ENCODE results near the gene SPP2. TPM values are rescaled to one million over a fixed set of nuclear protein-coding genes. Genes with fewer than 3 reads are reported as not detected.

Gene SPP2
- total and polyA plus RNA-seq, 2 donors (not counting 1 experiment from before 2014, with no cell fraction given): not detected

- Histone ChIP-seq H3K4me3 (replicated peaks in 1 of 4; ENCODE audit: control extremely low read depth in 1 of 4, insufficient read depth in 1 of 4, low read depth in 3 of 4, low read length in 4 of 4) (no peak overlapping the region), H3K4me2 (ENCODE audit: extremely low read depth, insufficient read depth, low read length) (no peak overlapping the region), H3K4me1 (ENCODE audit: control insufficient read depth, extremely low read depth, insufficient read depth, low read length) (no peaks in the 10 kb centered on the region), H3K27ac (ENCODE audit: insufficient read depth, low read length) (no peak overlapping the region), H3K79me2 (ENCODE audit: control insufficient read depth, insufficient read depth, low read length) (no peaks in the 10 kb centered on the region), H3K9me3 (ENCODE audit: control insufficient read depth, insufficient read depth, low read depth, low read length) (no peaks in the 10 kb centered on the region), H4K20me1 (ENCODE audit: control insufficient read depth, extremely low read depth, insufficient read depth, low read length) (no peaks in the 10 kb centered on the region), H2AFZ (ENCODE audit: low read length) (no peak overlapping the region), H3K36me3 (ENCODE audit: control insufficient read depth, insufficient read depth, low read length) (no peaks in the 10 kb centered on the region), H3K27me3 (ENCODE audit: control insufficient read depth, insufficient read depth, low read length) (no peaks in the 10 kb centered on the region), H3K9ac (ENCODE audit: insufficient read depth, low read length) (no peak overlapping the region)
- TF ChIP-seq EZH2 (IDR thresholded peaks at IDR 0.05; ENCODE audit: low read length, missing control alignments) (no peak), CTCF (conservative IDR thresholded peaks at IDR 0.05 in 1 of 2, IDR thresholded peaks at IDR 0.05 in 1 of 2; ENCODE audit: low read depth in 1 of 2, low read length in 2 of 2) (no peak)
- DNase-seq (ENCODE audit: low read depth in 2 of 2): no peak
Measured at GRCh38 chr2:234121999-234122398, 71.5 kb downstream of the SPP2 start.

- no peaks in the 10 kb centered on the region for H4K20me1 ChIP-seq (ENCODE audit: control insufficient read depth, extremely low read depth, insufficient read depth, low read length)
- no peak overlapping the region for H3K9ac ChIP-seq (ENCODE audit: insufficient read depth, low read length)
- no peaks in the 10 kb centered on the region for H3K79me2 ChIP-seq (ENCODE audit: control insufficient read depth, insufficient read depth, low read length)
- no peak for TF ChIP-seq EZH2 (IDR thresholded peaks at IDR 0.05; ENCODE audit: low read length, missing control alignments)
- no peak for TF ChIP-seq CTCF (conservative IDR thresholded peaks at IDR 0.05 in 1 of 2, IDR thresholded peaks at IDR 0.05 in 1 of 2; ENCODE audit: low read depth in 1 of 2, low read length in 2 of 2)
- H3K9me3 ChIP-seq (ENCODE audit: control insufficient read depth, insufficient read depth, low read depth, low read length): no peaks in the 10 kb centered on the region
- H3K36me3 ChIP-seq (ENCODE audit: control insufficient read depth, insufficient read depth, low read length): no peaks in the 10 kb centered on the region
- DNase-seq (ENCODE audit: low read depth in 2 of 2): no peak
- H3K27me3 ChIP-seq (ENCODE audit: control insufficient read depth, insufficient read depth, low read length): no peaks in the 10 kb centered on the region
- H3K4me2 ChIP-seq (ENCODE audit: extremely low read depth, insufficient read depth, low read length): no peak overlapping the region
- H2AFZ ChIP-seq (ENCODE audit: low read length): no peak overlapping the region
- H3K4me3 ChIP-seq (replicated peaks in 1 of 4; ENCODE audit: control extremely low read depth in 1 of 4, insufficient read depth in 1 of 4, low read depth in 3 of 4, low read length in 4 of 4): no peak overlapping the region
- H3K27ac ChIP-seq (ENCODE audit: insufficient read depth, low read length): no peak overlapping the region
- no peaks in the 10 kb centered on the region for H3K4me1 ChIP-seq (ENCODE audit: control insufficient read depth, extremely low read depth, insufficient read depth, low read length)
Measured at GRCh38 chr2:234125451-234126145, 75.1 kb downstream of the SPP2 start.

- H3K27ac ChIP-seq (ENCODE audit: insufficient read depth, low read length): no peak overlapping the region
- H3K79me2 ChIP-seq (ENCODE audit: control insufficient read depth, insufficient read depth, low read length): no peaks in the 10 kb centered on the region
- H3K4me1 ChIP-seq (ENCODE audit: control insufficient read depth, extremely low read depth, insufficient read depth, low read length): no peaks in the 10 kb centered on the region
- H3K36me3 ChIP-seq (ENCODE audit: control insufficient read depth, insufficient read depth, low read length): no peaks in the 10 kb centered on the region
- H3K27me3 ChIP-seq (ENCODE audit: control insufficient read depth, insufficient read depth, low read length): no peaks in the 10 kb centered on the region
- H3K4me2 ChIP-seq (ENCODE audit: extremely low read depth, insufficient read depth, low read length): no peak overlapping the region
- DNase-seq (ENCODE audit: low read depth in 2 of 2): no peak
- TF ChIP-seq EZH2 (IDR thresholded peaks at IDR 0.05; ENCODE audit: low read length, missing control alignments) (no peak), CTCF (conservative IDR thresholded peaks at IDR 0.05 in 1 of 2, IDR thresholded peaks at IDR 0.05 in 1 of 2; ENCODE audit: low read depth in 1 of 2, low read length in 2 of 2) (no peak)
- no peak overlapping the region for H3K4me3 ChIP-seq (replicated peaks in 1 of 4; ENCODE audit: control extremely low read depth in 1 of 4, insufficient read depth in 1 of 4, low read depth in 3 of 4, low read length in 4 of 4)
- H2AFZ ChIP-seq (ENCODE audit: low read length): no peak overlapping the region
- H4K20me1 ChIP-seq (ENCODE audit: control insufficient read depth, extremely low read depth, insufficient read depth, low read length): no peaks in the 10 kb centered on the region
- no peaks in the 10 kb centered on the region for H3K9me3 ChIP-seq (ENCODE audit: control insufficient read depth, insufficient read depth, low read depth, low read length)
- H3K9ac ChIP-seq (ENCODE audit: insufficient read depth, low read length): no peak overlapping the region
Measured at GRCh38 chr2:234126146-234126470, 75.6 kb downstream of the SPP2 start.

Other genes starting within 250 kb of the SPP2 start
- 0.26 and 5.8 TPM in 2 replicates for gene HJURP, start 196.2 kb upstream of the SPP2 start, total RNA-seq
- gene HJURP, start 196.2 kb upstream of the SPP2 start, polyA plus RNA-seq: 6.2 and 28.3 TPM in 2 replicates
- under 0.01 and 0.99 TPM in 2 replicates for gene TRPM8, start 133.3 kb upstream of the SPP2 start, total RNA-seq
- gene TRPM8, start 133.3 kb upstream of the SPP2 start, polyA plus RNA-seq: 0.49 and 0.76 TPM in 2 replicates

Measured in fibroblast of lung (primary cell).